GM12892 (cell line): ENCODE results near the gene KIRREL1.

ENCODE experiments used
- POLR2A ChIP-seq: IDR thresholded peaks from 2 replicates; pipeline ENCODE4 v1.6.1; 2011; ENCODE audit warnings: low read depth, low read length, control low read depth
- POLR2AphosphoS5 ChIP-seq: IDR thresholded peaks from 2 replicates; pipeline ENCODE4 v1.6.1; 2011; ENCODE audit warnings: low read depth, low read length, control low read depth
- TAF1 ChIP-seq: IDR thresholded peaks from 2 replicates; pipeline ENCODE4 v1.6.1; 2011; ENCODE audit warnings: low read depth, mild to moderate bottlenecking, control low read depth, low read length, borderline replicate concordance

- TF ChIP-seq POLR2A, result no peak
- no peak for TF ChIP-seq TAF1
- TF ChIP-seq POLR2AphosphoS5, result no peak
Observed at GRCh38 chr1:158102881-158103674, 109.6 kb downstream of the KIRREL1 start.
